SU-DHL-6 (cell line): Measurements from ENCODE around the gene TRIM27.

ENCODE experiments used
- EZH2phosphoT487 ChIP-seq: fragments of 200-600 bp; sonication (generic), shearing (Covaris generic); conservative IDR thresholded peaks from 2 replicates; pipeline ENCODE4 v1.6.1; 2018; ENCODE audit warnings: mild to moderate bottlenecking, antibody characterized with exemption, low read length, moderate library complexity, mixed read lengths
- TF ChIP-seq, protein P1 (sequence below): fragments of 200-600 bp; sonication (generic); IDR thresholded peaks from one replicate; pipeline ENCODE4 v1.5.1; 2017; ENCODE audit warnings: antibody characterized with exemption, mild to moderate bottlenecking, low read length, moderate library complexity; ENCODE audit not compliant: insufficient read depth, poor library complexity, severe bottlenecking

DNA sequence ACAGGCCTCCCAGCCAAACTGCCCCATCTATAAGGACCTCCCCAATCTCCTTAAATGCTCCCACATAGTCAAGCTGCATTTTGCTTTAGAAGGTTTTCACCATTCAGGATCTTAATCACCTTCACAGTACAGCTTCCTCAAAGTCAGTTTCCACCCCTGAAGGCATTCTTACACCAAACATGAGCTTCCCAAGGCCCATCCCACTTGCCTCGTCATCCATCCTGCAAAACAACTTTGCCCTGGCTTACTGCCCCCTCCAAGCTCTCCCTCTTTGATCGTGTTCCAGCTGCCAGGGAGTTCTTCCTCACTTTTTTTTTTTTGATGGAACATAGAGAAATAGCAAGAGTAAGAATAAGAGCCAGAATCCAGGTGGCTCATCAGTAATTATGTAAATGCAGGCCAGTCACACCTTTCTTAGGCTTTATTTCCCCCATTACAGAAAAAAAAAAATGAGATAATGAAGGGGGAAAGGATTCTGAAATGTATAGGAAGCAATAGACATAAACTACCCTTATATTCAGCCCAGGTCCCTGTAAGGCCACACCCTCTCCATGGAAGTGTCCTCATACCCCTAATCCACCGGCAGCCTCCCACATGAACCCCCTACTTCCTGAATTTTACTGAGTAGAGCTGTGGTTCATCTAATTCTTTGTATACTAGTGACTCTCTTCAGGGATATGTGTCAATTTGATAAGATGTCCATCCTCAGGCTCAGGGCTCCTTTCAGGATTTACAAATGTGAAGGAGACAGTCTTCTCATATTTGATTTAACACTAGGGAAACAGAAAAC is 12.7 kb downstream of the TRIM27 start:
- TF ChIP-seq, protein P1, sequence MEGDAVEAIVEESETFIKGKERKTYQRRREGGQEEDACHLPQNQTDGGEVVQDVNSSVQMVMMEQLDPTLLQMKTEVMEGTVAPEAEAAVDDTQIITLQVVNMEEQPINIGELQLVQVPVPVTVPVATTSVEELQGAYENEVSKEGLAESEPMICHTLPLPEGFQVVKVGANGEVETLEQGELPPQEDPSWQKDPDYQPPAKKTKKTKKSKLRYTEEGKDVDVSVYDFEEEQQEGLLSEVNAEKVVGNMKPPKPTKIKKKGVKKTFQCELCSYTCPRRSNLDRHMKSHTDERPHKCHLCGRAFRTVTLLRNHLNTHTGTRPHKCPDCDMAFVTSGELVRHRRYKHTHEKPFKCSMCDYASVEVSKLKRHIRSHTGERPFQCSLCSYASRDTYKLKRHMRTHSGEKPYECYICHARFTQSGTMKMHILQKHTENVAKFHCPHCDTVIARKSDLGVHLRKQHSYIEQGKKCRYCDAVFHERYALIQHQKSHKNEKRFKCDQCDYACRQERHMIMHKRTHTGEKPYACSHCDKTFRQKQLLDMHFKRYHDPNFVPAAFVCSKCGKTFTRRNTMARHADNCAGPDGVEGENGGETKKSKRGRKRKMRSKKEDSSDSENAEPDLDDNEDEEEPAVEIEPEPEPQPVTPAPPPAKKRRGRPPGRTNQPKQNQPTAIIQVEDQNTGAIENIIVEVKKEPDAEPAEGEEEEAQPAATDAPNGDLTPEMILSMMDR, result no peak
- no peak for TF ChIP-seq EZH2phosphoT487
